NCI-H2196 (cell line): ENCODE results near the gene BTF3L4.
A peak's percentile ranks its signal among the peaks of the same experiment; 100 is the strongest.

ENCODE experiments used
- DNase-seq: peaks from one replicate; lab custom pipeline; 2025; ENCODE audit not compliant: unreplicated experiment; lab: John Stamatoyannopoulos, UW

Gene BTF3L4

GRCh38 chr1:52122384-52122783, 66.3 kb downstream of the BTF3L4 start:
- DNase-seq: no peak

GRCh38 chr1:52123622-52124021, 67.5 kb downstream of the BTF3L4 start:
- no peak for DNase-seq

GRCh38 chr1:52125736-52126359, 69.8 kb downstream of the BTF3L4 start:
- DNase-seq: no peak

- DNase-seq: peak; percentile 35
These were observed 71.4 kb downstream of the BTF3L4 start for GRCh38 chr1:52127181-52128180.

GRCh38 chr1:52139817-52140540, 83.9 kb downstream of the BTF3L4 start:
- no peak for DNase-seq
